Measurements from ENCODE around the gene TBK1. TPM values are rescaled to one million over a fixed set of nuclear protein-coding genes. Genes with fewer than 3 reads are reported as not detected.

The TBK1 gene
- total and polyA plus RNA-seq, 2 of the 13 experiments (the other 11 are each of a cell fraction or from before 2014, with no cell fraction given), result 10.3 to 25.2 TPM

DNA sequence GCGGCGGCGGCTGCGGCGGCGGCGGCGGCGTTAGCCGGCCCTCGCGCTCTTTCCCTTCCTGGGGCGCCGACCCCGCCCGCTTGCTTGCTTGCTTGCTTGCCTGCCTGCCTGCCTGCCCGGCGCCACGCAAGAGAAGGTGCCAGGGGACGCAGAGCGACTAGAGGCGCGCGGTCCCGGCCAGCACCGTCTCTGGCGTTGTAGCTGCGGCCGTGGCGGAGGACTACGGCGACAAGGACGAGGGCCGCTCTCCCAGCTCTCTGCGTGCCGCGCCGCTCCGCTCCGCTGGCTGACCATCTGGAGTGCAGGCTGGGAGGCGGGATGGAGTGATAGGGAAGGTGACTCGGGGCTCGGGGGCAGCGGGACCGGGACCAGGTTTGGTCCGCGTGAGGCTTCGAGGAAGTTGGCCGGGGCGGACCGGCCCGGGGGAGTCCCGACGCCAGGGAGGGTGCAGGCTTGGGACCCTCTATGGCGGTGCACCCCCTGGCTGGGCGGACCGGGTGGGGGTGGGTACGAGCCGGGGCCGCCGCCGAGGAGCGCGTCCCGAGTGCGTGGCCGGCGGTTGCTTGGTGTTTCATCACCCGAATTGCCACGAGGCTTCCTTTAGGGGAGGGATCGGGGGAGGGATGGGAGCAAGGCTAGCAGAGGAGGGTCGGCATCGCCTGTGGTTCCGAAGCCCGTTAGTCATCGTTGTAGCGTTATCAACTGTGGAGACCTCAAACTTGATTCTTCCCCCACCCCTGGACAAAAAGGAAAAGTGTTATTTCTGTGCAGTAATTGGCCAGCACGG is 47.3 kb upstream of the TBK1 start (continued):
- TF ChIP-seq, protein P1, sequence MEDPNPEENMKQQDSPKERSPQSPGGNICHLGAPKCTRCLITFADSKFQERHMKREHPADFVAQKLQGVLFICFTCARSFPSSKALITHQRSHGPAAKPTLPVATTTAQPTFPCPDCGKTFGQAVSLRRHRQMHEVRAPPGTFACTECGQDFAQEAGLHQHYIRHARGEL (CRISPR knock-in tag; IDR thresholded peaks at IDR 0.05), result 0 out of 2 replicates have a peak, but pooled peaks have one; percentile 18
- TF ChIP-seq ZNF552 (CRISPR knock-in tag; IDR thresholded peaks at IDR 0.05; ENCODE audit: borderline replicate concordance), result 0 out of 2 replicates have a peak, but pooled peaks have one; percentile 38
- TF ChIP-seq, protein P2, sequence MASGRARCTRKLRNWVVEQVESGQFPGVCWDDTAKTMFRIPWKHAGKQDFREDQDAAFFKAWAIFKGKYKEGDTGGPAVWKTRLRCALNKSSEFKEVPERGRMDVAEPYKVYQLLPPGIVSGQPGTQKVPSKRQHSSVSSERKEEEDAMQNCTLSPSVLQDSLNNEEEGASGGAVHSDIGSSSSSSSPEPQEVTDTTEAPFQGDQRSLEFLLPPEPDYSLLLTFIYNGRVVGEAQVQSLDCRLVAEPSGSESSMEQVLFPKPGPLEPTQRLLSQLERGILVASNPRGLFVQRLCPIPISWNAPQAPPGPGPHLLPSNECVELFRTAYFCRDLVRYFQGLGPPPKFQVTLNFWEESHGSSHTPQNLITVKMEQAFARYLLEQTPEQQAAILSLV (CRISPR knock-in tag; IDR thresholded peaks at IDR 0.05; ENCODE audit: borderline replicate concordance), result peak; percentile 87; the same call in 1 of the 2 replicates
- TF ChIP-seq ZNF354B (CRISPR knock-in tag; IDR thresholded peaks at IDR 0.05), result peak; percentile 69; the same call in 1 of the 2 replicates
- TF ChIP-seq YEATS2 (CRISPR knock-in tag; IDR thresholded peaks at IDR 0.05; ENCODE audit: borderline replicate concordance), result 0 out of 2 replicates have a peak, but pooled peaks have one; percentile 42
- TF ChIP-seq ZNF446 (CRISPR knock-in tag; IDR thresholded peaks at IDR 0.05), result peak; percentile 91
- TF ChIP-seq MXD4 (CRISPR knock-in tag; IDR thresholded peaks at IDR 0.05), result no peak; the same call in 1 of the 2 replicates
- TF ChIP-seq TMF1 (CRISPR knock-in tag; IDR thresholded peaks at IDR 0.05; ENCODE audit: low read depth), result no peak
- peak; percentile 25; the same call in 1 of the 2 replicates for TF ChIP-seq RXRA (CRISPR knock-in tag; IDR thresholded peaks at IDR 0.05)
- TF ChIP-seq, protein P3, sequence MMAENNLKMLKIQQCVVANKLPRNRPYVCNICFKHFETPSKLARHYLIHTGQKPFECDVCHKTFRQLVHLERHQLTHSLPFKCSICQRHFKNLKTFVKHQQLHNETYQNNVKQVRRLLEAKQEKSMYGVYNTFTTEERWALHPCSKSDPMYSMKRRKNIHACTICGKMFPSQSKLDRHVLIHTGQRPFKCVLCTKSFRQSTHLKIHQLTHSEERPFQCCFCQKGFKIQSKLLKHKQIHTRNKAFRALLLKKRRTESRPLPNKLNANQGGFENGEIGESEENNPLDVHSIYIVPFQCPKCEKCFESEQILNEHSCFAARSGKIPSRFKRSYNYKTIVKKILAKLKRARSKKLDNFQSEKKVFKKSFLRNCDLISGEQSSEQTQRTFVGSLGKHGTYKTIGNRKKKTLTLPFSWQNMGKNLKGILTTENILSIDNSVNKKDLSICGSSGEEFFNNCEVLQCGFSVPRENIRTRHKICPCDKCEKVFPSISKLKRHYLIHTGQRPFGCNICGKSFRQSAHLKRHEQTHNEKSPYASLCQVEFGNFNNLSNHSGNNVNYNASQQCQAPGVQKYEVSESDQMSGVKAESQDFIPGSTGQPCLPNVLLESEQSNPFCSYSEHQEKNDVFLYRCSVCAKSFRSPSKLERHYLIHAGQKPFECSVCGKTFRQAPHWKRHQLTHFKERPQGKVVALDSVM (CRISPR knock-in tag; IDR thresholded peaks at IDR 0.05), result 0 out of 2 replicates have a peak, but pooled peaks have one; percentile 27
- TF ChIP-seq TAF1 (CRISPR knock-in tag; IDR thresholded peaks at IDR 0.05), result peak; percentile 79; the same call in 1 of the 2 replicates
- TF ChIP-seq ADNP (CRISPR knock-in tag; IDR thresholded peaks at IDR 0.05), result no peak
- TF ChIP-seq, protein P4, sequence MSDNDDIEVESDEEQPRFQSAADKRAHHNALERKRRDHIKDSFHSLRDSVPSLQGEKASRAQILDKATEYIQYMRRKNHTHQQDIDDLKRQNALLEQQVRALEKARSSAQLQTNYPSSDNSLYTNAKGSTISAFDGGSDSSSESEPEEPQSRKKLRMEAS (IDR thresholded peaks at IDR 0.05), result peak; percentile 94
- TF ChIP-seq CHCHD3 (CRISPR knock-in tag; IDR thresholded peaks at IDR 0.05), result peak; percentile 73; the same call in 1 of the 2 replicates
- TF ChIP-seq ZNF225 (CRISPR knock-in tag; IDR thresholded peaks at IDR 0.05), result peak; percentile 86
- TF ChIP-seq ASH2L (IDR thresholded peaks at IDR 0.05; ENCODE audit: insufficient read length, low read depth, low read length), result peak; percentile 57
- peak; percentile 9; the same call in 1 of the 2 replicates for TF ChIP-seq ZNF607 (CRISPR knock-in tag; IDR thresholded peaks at IDR 0.05; ENCODE audit: borderline replicate concordance)
- TF ChIP-seq MED13 (CRISPR knock-in tag; IDR thresholded peaks at IDR 0.05), result peak; percentile 66; the same call in 1 of the 2 replicates
- TF ChIP-seq, protein P5, sequence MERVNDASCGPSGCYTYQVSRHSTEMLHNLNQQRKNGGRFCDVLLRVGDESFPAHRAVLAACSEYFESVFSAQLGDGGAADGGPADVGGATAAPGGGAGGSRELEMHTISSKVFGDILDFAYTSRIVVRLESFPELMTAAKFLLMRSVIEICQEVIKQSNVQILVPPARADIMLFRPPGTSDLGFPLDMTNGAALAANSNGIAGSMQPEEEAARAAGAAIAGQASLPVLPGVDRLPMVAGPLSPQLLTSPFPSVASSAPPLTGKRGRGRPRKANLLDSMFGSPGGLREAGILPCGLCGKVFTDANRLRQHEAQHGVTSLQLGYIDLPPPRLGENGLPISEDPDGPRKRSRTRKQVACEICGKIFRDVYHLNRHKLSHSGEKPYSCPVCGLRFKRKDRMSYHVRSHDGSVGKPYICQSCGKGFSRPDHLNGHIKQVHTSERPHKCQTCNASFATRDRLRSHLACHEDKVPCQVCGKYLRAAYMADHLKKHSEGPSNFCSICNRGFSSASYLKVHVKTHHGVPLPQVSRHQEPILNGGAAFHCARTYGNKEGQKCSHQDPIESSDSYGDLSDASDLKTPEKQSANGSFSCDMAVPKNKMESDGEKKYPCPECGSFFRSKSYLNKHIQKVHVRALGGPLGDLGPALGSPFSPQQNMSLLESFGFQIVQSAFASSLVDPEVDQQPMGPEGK (CRISPR knock-in tag; IDR thresholded peaks at IDR 0.05), result peak; percentile 81
- peak; percentile 65; the same call in 1 of the 2 replicates for TF ChIP-seq ZNF547 (CRISPR knock-in tag; IDR thresholded peaks at IDR 0.05)
- TF ChIP-seq, protein P6, sequence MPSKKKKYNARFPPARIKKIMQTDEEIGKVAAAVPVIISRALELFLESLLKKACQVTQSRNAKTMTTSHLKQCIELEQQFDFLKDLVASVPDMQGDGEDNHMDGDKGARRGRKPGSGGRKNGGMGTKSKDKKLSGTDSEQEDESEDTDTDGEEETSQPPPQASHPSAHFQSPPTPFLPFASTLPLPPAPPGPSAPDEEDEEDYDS (CRISPR knock-in tag; IDR thresholded peaks at IDR 0.05), result no peak
- 0 out of 2 replicates have a peak, but pooled peaks have one; percentile 22 for TF ChIP-seq ZNF101 (CRISPR knock-in tag; IDR thresholded peaks at IDR 0.05; ENCODE audit: borderline replicate concordance, low read depth)
- peak; percentile 60 for TF ChIP-seq SAP130 (CRISPR knock-in tag; IDR thresholded peaks at IDR 0.05; ENCODE audit: low read depth)
- no peak for TF ChIP-seq SRF (IDR thresholded peaks at IDR 0.05; ENCODE audit: low read depth, low read length)
